NCI-H1436 (cell line): ENCODE results near the gene POLR1F.
A peak's percentile ranks its signal among the peaks of the same experiment; 100 is the strongest.
"Not testable (repeated sequence)": the region's sequence is repeated elsewhere in the genome, so short reads cannot be mapped to it uniquely, and the experiment has no call there.

ENCODE experiments used
- DNase-seq: peaks from one replicate; lab custom pipeline; 2025; lab: John Stamatoyannopoulos, UW

POLR1F gene, protein sequence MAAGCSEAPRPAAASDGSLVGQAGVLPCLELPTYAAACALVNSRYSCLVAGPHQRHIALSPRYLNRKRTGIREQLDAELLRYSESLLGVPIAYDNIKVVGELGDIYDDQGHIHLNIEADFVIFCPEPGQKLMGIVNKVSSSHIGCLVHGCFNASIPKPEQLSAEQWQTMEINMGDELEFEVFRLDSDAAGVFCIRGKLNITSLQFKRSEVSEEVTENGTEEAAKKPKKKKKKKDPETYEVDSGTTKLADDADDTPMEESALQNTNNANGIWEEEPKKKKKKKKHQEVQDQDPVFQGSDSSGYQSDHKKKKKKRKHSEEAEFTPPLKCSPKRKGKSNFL

DNA sequence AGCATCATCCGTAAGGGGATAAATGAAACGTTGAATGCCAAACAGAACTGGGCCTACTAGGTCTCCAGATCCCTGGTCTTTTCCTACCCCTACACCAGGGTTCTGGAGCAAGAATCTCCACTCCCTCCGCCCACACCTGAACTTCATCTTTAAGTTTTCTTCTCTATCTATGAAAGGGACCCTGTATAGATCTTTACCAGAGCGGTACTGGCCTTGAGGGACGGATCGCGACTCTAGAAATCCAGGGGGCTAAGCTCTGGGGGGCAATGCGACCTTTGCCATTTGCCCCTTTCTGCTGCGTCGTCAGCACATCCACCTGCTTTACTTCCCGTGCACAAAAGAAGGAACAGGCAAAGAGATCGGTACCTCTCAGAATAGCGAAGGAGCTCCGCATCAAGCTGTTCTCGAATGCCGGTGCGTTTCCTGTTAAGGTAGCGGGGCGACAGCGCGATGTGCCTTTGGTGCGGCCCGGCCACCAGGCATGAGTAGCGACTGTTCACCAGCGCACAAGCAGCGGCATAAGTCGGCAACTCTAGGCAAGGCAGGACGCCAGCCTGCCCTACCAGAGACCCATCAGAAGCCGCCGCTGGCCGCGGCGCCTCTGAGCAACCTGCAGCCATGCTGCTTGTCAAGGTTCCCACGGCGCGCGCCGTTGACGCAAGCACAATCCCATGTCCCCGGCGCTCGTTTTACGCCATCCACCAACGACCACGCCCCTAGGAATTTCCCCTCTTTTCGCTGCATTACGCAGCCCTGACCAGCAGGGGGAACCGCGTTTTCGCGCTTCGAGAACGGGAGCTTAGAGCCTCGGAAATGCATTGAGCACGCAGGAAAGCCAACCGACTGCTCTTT lies at the start of gene POLR1F:
TSS of gene POLR1F (minus strand) at position 641 of the 852 bp plus-strand sequence. CDS start at position 620, 21 bp downstream.
- DNase-seq, result peak; percentile 92

DNA sequence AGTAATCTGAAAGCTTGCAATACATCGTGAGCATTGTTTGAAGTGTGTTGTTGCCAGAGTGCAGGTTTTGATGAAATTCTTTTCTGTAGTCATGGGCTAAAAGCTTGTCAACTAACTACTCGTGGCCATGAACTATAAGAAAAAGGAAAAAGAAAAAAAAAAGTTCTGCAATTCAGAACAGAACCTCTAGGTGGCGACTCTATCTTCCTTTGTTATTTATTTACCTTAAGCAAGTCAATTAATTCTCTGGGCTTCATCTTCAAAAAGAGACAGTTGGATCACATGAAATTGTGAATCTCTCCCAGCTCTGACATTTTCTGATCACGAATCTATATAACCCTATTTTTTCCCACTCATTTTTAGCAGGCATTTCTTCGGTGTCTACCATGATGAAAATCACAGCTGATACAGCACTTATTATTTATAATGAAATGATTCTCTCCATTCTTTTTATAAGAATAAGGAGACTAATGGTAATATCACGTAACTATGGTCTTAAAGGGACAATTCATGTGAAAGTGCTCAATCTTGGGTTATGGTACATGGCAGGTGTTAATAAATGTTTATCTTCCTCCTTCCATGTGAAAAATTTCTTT lies 45.8 kb upstream of the POLR1F start:
- peak; percentile 25 for DNase-seq

DNA sequence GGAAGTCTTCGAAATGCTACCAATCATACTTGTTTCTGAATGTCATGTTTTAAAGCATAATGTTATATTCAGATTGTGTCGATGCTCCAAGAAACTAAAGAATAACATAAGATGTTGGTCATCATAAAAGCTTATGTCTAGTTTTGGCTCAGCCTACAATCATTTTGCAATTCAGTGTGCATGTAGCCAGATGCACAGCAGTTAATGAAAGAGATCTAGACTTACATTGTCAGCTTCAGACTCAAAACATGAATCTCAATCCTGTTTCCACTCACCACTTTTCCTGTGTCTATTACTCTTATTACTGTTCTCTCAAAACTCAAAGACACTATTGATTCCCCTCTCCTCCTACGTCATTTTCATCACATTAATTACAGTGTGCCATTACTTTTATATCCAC lies 43.2 kb upstream of the POLR1F start:
- DNase-seq, result no peak

DNA sequence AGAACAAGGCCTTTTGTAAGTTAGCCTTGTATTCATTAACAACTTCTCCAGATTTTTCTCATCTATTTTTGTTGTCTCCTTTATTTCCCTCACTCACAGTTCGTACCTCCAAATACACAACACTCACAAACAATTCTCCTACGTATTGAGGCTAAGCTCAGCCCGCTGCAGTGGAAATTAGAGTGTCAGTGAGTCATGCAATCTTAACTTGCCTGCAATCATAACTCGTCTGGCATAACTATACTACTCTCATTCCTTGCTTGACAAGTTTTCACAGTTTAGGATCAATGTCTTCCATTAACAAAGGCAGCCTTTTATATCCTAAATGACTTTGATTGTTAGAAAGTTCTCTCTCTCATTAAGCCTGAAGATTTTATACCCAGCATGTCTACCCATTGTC lies 40.8 kb upstream of the POLR1F start:
- DNase-seq, result no peak

DNA sequence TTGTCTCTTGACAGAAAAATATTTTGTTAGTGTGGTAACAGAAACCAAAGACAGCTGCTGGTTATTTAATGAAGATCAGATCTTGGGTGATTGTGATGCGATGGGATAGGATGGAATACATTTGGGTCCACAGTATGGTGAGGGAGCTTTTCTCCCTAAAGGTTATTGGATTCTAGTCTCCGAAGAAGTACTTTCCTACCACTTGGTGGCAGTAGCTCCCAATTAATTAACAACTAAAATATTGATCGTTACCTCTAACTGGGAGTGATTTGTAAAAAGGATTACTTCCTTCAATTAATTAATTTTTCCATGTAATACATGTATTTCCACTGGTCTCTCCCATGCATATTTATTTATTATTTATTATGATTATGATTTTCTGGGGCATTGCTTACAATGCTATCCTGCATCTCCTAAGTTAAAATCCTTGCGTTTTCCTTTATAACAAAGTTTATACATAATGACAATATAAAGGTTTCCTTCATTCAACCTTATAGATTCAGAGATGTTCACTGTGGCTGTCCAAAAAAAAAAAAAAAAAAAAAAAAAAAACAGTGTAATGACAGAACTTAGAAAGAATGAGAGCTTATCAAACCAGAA lies 39.0 kb upstream of the POLR1F start:
- peak; percentile 42 for DNase-seq

DNA sequence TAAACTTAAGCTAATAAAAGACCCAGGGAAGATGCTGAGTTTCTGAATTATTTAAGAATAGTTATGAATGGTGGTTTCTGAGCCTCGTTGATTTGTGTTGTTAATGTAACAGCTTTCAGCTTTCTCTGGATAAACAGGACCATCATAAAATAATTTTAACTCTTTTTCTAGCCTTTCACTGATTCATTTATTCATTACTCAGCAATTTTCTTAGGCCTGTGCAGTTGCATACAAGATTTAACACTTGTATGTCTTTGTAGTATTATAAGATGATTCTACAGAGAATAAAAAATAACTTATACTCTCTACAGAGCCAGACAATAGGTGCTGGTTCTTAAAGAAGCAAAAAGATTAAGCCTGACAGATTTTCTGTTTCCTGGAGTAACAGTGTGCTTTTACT lies 35.2 kb upstream of the POLR1F start:
- no peak for DNase-seq

DNA sequence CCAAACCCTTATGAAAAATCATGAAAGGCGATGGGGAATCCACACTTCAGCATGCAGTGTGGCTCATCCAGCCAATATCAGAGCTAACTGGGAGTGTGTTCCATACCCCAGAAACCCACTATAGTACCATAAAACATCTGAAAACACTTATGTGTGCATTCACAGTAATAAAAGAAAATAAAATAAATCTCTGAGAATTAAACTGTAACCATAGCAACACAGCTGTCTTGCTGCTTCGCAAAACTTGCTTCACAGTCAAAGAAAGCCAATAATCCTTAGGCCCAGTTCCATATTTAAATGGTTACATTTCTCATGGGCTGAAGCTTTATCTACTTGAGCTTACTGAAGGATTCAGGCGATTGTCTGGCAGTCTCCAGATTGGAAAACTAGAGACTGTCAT lies 19.9 kb upstream of the POLR1F start:
- DNase-seq, result no peak

DNA sequence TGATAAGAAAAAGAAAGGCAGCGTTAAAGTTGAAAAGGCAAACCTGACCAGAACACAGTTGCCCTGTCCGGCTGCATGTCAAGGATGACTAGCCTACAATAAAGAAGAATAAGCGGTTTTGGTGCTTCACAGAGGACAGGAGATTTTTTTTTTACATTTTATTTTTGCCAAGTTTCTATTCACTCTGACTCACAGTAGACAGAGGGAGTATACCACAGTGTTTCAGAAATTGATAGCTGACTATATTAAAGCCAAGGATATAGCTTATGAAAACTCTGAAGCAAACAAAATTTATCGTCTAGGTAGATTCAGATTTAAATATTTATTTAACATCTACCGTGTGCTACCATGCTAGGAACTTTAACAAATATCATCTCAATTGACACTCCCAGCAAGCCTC lies 16.9 kb upstream of the POLR1F start:
- DNase-seq, result no peak

DNA sequence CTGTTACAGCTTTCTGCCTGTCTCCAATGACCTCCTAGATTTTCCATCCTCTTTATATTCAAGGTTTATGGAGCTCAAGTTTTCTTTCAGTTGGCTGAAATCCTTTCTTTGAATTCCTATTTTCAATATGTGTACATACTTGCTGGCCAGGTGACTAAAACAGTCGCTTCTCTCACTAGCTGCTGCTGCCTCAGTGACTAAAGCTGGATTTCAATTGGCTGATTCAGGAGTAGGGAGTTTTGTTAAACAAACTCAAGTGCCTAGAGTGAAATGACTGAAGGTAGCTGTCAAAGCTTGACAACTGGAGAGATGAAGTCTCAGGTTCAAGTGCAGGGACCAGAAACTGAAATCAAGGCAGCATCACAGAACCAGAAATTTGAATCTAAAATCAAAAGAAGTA lies 6.7 kb upstream of the POLR1F start:
- no peak for DNase-seq

DNA sequence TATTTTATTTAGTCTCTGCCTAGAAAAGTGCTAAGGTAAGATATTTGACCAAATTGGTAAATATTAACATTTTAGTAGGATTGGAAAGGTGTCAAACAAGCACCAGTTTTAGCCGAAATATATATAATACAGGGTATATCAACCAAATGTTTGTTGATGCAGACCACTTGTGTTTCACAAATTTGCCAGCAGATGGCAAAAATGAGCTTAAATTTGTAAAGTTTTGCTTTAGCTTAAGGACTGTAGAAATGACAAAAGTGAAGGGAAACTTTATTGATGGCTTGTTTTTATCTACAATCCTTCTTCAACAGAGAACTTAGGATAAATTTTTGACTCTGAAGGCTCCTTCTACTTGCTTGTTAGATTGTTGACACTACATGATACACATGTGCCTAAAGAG lies 4.8 kb upstream of the POLR1F start:
- DNase-seq, result no peak

DNA sequence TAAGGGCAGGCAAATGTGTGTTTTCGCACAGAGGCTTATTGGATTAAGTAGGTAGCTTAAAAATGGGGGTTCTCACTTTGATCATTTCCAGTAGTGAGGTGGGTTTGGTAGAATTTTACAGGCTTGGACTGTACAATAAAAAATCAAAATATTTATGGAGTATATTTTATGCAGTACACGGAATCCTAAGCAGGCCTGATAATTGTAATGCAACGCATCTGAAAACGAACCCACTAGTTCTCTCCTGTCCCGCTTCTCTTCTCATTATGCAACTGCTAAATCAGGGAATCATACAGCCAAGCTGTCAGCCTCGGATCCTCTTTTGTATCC lies 377 bp upstream of the POLR1F start:
- DNase-seq, result no peak

DNA sequence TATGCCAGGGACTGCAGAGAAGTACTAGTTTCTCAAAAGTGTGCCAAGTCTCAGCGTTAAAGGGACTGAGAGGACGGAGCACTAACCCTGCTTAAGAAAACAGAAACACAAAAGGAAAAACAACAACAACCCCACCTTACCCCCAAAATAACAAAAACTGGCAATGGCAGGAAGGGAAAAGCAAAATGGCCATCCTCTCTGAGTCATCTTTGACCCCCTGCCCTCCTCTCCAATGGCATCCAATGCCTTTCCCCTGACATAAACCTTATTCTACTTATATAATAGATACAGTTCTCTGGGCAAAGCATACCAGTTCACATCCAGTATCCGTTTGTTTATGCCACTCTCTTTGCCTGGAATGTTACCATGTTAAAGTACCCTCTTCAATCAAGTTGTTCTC lies 1.6 kb downstream of the POLR1F start:
- no peak for DNase-seq

DNA sequence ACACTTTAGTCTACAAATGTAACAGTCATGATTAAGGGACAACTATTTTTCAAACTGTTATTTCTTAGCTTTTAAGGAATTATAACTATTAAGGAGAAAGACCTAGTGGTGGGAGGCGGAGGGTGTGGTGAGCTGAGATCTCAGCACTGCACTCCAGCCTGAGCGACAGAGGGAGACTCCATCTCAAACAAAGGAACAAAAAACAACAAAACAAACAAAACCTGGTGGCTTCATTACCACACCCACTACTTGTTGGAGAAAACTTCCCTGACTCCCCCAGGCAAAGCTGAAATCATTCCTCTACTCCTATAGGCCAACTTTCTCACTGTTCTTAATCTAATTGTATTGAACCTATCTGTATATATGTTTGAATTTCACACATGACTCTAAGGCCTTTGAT lies 3.2 kb downstream of the POLR1F start:
- no peak for DNase-seq

DNA sequence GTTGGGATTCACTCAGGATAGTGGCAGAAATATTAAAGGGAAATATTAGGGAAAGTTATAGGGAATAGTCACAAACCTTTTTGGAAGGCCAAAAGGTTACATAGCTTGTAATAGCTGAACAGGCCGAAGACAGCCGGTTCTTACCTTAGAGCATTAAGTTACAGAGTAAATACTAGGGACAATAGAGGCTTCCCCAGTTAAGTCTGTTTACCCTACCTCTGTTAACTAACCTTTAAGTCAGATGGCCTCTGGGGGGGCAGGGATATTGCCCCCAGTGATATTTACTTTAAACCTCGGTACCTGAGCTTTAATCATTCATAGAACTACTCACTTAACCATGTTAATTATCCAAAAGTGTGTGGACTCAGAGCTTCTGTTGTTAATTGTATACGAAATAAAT lies 7.4 kb downstream of the POLR1F start:
- DNase-seq, result no peak

DNA sequence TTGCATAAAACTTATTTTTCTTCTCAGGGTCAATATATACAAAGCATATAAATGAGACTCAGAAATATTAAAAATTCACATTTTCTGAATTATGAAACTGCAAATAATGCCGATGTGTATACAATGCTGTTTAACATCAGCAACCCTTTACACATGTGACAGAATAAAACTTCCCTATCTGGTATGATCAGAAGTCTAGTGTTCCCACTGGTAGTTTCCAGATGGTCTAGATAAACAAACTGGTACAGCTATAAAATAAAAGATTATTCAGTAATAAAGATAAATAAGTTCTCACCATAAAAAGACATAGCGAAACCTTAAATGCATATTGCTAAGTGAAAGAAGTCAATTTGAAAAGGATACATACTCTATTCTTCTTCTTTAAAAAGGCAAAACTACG lies 7.9 kb downstream of the POLR1F start:
- no peak for DNase-seq

DNA sequence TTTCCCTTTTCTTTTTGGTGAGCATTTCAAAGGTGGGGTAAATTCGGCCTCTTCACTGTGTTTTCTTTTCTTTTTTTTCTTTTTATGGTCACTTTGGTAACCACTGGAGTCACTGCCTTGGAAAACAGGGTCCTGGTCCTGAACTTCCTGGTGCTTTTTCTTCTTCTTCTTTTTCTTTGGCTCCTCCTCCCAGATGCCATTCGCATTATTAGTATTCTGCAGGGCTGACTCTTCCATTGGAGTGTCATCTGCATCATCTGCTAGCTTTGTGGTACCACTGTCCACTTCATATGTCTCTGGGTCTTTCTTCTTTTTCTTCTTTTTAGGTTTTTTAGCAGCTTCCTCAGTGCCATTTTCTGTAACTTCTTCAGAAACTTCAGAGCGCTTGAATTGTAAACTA lies 10.5 kb downstream of the POLR1F start:
- no peak for DNase-seq

DNA sequence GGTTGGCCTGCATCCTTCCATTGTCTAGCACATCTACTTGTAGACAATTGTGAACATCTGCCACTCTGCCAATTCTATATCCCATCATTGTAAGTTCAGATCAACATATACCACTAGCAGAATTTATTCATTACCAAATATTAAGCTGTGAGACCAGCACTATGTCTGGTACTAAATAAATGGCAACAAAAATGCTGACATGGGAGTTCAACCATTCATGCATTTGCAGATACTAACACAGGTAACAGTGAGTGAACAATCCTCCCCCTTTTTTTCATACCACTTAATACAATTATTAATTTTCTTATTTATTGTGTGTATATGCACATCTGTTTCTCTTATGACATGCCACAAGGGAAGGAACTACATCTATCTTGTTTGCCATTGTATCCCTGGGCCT lies 11.9 kb downstream of the POLR1F start:
- DNase-seq, result no peak

DNA sequence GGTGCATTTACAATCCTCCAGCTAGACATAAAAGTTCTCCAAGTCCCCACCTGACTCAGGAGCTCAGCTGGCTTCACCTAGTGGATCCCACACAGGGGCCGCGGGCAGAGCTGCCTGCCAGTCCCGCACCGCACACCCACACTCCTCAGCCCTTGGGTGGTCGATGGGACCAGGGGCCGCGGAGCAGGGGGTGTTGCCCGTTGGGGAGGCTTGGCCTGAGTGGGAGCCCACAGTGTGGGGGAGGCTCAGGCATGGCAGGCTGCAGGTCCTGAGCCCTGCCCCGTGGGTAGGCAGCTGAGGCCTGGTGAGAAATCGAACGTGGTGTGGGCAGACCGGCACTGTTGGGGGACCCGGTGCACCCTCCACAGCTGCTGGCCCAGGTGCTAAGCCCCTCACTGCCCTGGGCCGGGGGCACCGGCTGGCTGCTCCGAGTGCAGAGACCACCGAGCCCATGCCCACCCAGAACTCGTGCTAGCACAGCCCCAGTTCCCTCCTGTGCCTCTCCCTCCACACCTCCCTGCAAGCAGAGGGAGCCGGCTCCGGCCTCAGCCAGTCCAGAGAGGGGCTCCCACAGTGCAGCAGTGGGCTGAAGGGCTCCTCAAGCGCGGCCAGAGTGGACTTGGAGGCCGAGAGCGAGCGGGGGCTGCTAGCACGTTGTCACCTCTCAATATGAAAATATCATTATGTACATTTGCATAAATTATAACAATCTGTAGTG lies 16.6 kb downstream of the POLR1F start:
- no peak for DNase-seq

DNA sequence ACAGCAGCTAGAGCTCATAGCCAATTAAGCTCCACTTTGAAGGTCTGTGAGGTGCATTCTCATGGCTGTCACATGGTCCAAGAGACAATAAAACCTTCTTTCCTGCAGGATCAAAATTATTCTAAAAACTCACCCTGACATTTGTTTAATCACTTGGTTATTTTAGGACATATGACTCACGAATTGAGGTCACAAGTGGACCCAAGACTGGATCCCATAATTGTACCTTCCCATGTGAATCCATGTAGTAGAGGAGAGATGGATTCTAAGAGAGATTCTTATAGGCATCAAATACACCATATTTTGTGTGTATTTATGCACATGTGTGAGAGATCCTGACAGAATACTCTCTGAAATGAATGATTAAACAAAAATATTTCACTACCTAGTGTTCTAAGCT lies 18.1 kb downstream of the POLR1F start:
- DNase-seq, result no peak

DNA sequence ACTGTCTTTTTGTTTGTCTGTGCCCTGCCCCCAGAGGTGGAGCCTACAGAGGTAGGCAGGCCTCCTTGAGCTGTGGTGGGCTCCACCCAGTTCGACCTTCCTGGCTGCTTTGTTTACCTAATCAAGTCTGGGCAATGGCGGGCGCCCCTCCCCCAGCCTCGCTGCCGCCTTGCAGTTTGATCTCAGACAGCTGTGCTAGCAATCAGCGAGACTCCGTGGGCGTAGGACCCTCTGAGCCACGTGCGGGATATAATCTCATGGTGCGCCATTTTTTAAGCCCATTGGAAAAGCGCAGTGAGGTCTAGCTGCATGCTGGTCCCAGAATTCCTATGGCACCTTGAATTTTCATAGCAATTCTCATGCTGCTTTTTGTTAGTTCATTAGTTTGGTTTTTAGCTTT lies 19.7 kb downstream of the POLR1F start:
- DNase-seq, result not testable (repeated sequence)

DNA sequence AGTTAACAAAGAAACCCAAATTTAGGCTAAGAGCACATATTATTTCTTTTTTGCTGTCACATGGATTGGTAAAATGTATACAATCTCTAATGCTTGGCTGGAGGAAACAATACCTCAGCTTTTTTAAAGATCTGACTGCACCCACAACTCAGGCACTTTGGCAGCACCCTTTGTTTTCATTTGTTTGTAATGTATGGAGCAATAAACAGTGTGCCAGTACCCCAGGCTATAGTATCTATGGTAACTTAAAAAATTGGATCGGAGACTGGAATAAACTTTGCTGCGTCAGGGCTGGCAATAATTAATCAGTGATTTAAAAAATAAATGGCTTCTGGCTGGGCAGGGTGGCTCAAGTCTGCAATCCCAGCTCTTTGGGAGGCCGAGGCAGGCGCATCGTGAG lies 27.2 kb downstream of the POLR1F start:
- no peak for DNase-seq

DNA sequence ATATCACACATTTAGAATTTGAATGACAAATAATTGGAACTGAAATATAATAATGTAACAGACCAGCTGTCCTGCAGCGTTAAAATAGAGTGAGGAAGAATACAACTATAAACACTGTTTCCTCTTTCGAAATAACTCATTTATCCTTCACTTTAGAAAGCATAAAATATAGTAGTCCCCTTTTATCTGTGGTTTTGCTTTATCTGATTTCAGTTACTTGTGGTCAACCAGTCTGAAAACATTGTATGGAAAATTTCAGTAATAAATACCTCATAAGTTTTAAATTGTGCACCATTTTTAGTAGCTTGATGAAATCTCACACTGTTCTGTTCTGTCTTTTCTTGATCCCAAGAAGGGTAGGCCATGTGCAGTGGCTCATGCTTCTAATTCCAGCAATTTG lies 31.7 kb downstream of the POLR1F start:
- no peak for DNase-seq
